Superior temporal gyrus (tissue), 1 donor: ENCODE measurements around the gene SCFD2.
"Not testable (repeated sequence)": the region's sequence is repeated elsewhere in the genome, so short reads cannot be mapped to it uniquely, and the experiment has no call there.

Experiments
- DNase-seq: peaks from one replicate; pipeline ENCODE4 v3.0.0-alpha.2; 2016; ENCODE audit errors: extremely low spot score

SCFD2 gene

GRCh38 chr4:53238352-53238751 is 127.5 kb downstream of the SCFD2 start:
- not testable (repeated sequence) for DNase-seq

GRCh38 chr4:53237811-53238210 is 128.1 kb downstream of the SCFD2 start:
- DNase-seq: not testable (repeated sequence)

DNA sequence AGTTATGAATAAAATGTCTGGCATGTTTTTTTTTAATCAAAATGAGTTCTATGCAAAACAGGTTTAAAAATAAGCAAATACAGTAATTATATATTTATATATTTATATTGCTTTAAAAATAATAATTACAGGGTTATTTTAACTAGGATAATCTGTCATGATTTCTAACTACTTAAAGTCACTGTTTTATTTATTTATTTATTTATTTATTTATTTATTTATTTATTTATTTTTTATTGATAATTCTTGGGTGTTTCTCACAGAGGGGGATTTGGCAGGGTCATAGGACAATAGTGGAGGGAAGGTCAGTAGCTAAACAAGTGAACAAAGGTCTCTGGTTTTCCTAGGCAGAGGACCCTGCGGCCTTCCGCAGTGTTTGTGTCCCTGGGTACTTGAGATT is 129.2 kb downstream of the SCFD2 start:
- DNase-seq: not testable (repeated sequence)

DNA sequence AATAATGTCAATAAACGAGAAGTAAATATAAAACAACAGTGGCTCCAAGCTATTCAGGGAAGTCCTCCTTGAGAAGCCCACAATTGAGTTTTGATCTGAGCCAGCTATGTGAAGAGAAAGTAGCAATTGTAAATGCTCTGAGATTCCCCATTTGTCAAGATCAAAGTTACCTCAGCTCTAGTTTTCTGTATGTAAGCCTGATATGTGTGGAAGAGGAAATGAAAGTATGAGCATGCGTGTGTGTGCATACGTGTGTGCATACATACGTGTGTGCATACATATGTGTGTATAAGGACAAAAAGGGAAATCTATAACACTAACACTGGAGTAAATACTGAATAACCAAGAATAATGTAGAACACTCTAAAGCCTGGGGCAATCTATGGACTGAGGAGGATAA is 130.3 kb downstream of the SCFD2 start:
- DNase-seq: no peak

GRCh38 chr4:53234669-53235068 is 131.2 kb downstream of the SCFD2 start:
- no peak for DNase-seq

DNA sequence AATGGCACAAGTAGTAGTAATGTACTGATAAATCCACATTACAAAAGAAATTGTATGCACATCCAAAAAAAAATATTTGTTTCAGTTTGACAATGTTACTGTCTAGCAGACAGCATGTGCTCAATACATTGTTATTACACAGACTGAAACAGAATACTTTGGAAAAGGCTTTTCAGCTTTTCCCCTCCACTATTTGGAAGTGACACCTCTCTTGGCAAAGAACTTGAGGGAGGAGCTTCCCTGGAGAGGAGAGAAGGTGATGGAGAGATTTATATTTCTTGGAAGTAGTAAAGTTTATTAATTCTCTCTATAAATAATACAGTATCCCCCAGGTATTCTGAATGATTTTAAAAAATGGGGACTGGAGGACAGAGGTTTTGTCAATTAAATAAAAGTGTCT is 131.8 kb downstream of the SCFD2 start:
- no peak for DNase-seq

GRCh38 chr4:53233114-53233795 is 132.6 kb downstream of the SCFD2 start:
- DNase-seq: no peak

DNA sequence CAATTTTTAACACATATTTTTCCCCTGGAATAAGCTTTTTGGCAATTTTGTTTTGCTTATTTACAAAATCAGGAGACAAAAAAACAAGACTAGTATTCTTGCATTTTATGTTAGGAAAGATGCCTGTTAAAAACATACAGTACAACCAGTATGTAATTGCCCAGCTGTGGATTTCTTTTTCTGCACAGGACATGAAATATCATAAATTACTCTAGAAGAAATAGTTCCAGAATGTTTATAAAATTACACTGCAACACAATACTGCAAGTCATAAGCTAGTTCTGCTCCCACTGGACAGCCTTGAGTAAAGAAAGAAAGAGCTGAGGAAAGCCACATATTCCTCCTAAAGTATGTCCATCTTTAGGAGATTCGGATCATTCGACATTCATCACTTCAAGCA is 133.5 kb downstream of the SCFD2 start:
- DNase-seq: no peak

GRCh38 chr4:53228036-53228435 is 137.8 kb downstream of the SCFD2 start:
- no peak for DNase-seq

GRCh38 chr4:53227451-53227850 is 138.4 kb downstream of the SCFD2 start:
- DNase-seq: no peak

- no peak for DNase-seq
Observed at GRCh38 chr4:53221832-53222480, 143.9 kb downstream of the SCFD2 start.

GRCh38 chr4:53219148-53219547 is 146.7 kb downstream of the SCFD2 start:
- not testable (repeated sequence) for DNase-seq

DNA sequence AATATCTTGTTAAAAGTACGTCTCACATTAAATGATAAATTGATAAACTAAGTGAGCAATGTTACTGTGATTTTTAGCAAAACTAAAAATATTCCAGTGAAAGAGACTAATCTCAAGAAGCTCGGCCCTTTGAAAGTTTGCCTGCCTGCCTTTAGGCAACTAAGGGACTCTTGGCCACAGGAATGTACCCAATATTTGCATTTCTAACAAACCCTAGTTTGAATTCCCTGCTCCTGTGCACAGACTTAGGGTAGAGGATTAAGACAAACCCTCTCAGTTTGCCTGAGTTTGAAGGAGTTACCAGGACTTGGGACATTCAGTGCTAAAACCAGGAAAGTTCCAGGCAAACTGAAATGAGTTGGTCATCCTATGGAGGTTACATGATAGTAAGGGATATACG is 157.1 kb downstream of the SCFD2 start:
- DNase-seq: no peak

DNA sequence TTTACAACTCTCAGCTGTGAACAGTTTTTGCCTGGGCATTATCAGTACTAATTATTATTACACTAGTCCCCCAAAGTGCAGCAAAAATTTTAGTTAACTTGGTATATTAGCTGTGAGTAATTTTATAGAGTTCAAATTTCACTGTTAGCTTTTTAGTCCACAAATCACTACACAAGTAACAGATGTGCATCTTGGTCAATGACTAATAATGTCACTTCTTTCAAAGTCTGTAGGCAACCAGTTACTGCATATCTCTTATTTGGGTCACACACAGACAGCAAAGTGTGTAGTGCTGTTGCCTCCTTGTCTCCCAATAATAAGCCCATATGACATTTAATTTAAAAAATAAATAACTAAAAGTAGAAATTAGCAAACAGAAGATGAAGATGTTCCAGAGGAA is 159.9 kb downstream of the SCFD2 start:
- no peak for DNase-seq

GRCh38 chr4:53199356-53199755 is 166.5 kb downstream of the SCFD2 start:
- no peak for DNase-seq

GRCh38 chr4:53197772-53198142 is 168.1 kb downstream of the SCFD2 start:
- no peak for DNase-seq

GRCh38 chr4:53196882-53197771 is 168.7 kb downstream of the SCFD2 start:
- DNase-seq: peak; percentile 93

GRCh38 chr4:53195815-53196661 is 169.8 kb downstream of the SCFD2 start:
- DNase-seq: no peak

DNA sequence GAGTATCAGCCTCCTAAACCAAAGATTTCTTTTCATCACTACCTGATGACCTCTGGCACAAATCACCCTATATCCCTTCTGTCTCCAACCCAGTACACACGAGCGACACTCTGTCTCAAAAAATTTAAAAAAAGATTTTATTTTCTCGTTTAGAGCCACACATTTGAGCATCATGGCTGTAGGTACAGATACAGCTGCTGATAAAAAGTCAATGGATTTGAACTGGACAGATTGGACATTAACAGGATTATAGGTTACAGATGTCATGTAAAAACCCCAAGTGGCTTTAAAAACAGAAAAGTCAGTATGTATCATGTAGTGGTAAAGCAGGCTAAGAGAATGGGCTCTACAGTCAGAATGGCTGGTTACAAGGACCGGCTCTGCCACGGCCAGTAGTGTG is 171.1 kb downstream of the SCFD2 start:
- no peak for DNase-seq

GRCh38 chr4:53193111-53193510 is 172.8 kb downstream of the SCFD2 start:
- no peak for DNase-seq

DNA sequence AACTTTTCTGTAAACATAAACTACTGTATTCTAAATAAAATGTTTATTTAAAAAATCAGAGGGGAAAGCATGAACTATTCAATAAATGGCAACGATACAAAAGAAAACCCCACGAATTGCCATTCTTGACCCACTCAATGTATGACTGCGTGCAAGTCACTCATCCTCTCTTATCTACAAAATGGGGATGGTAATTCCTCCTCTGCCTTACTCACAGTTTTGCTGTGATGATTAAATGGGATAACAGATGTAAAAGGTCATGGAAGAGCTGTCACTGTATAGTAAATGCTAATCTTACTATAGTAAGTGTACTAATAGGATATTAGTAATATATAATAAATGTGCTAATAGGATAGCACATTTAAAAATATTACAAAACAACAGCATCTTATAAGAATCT is 173.4 kb downstream of the SCFD2 start:
- DNase-seq: no peak

DNA sequence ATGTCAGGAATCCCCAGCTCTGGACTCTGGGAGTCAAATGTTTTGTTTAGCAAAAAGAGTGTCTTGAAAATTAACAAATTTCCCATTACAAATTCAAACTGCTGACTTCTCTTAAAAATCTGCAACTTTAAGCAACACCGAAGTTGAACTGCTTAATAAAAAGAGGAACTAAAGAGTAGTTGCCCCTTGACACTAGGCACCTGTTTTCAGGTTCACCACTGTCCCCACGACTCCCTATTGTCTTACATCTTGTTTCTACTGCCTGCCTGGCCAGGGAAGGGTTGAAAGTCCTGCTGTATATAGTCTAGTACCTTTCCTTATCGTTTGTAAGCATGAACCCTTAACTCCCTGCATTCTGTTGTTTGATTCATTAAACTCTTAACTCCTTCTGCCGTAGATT is 173.9 kb downstream of the SCFD2 start:
- no peak for DNase-seq
